Endothelial cell of umbilical vein (primary cell): Measurements from ENCODE around the gene TMEM40. TPM values are rescaled to one million over a fixed set of nuclear protein-coding genes. Genes with fewer than 3 reads are reported as not detected.

ENCODE experiments used
- BruUV-seq: library from RNA; stranded (reverse); fragments of 400-500 nt; replicated peaks from 2 replicates; lab custom pipeline; 2021; lab: Mats Ljungman, UMichigan
- CTCF ChIA-PET: fragments of 300-600, 350-600 bp; sonication (Branson Sonifier 250); formaldehyde crosslinking; loops from one replicate; lab custom pipeline; 2021; ENCODE audit warnings: antibody characterized with exemption, inconsistent platforms; lab: Charles Lee
- POLR2A ChIA-PET: fragments of 300-600, 350-600 bp; sonication (Branson Sonifier 250); formaldehyde crosslinking; loops from one replicate; lab custom pipeline; 2021; ENCODE audit warnings: antibody characterized with exemption, inconsistent platforms; lab: Charles Lee
- DNase-seq: peaks from one replicate; pipeline ENCODE4 v3.0.0-alpha.2; 2011; ENCODE audit warnings: low read depth, low spot score
- FAIRE-seq: peaks from 2 replicates; lab custom pipeline; 2011; peaks lifted over from hg19 to GRCh38; lab: Jason Lieb, UNC
- H2AFZ ChIP-seq: 2 replicates; pipeline ENCODE4 v1.6.0; 2012; ENCODE audit warnings: low read depth, low read length, control low read depth, inconsistent platforms
- H3K27ac ChIP-seq: 2 replicates; pipeline ENCODE4 v1.5.1; 2011; ENCODE audit warnings: low read depth, mild to moderate bottlenecking, control low read depth, low read length, moderate library complexity; ENCODE audit not compliant: insufficient read depth
- H3K27me3 ChIP-seq, 2 experiments: 2 replicates each; pipeline versions ENCODE4 v1.6.0 to v1.6.1; 2011; ENCODE audit warnings: low read length in 2 of 2, mixed read lengths in 1 of 2; ENCODE audit not compliant: control insufficient read depth in 2 of 2, insufficient read depth in 2 of 2
- H3K36me3 ChIP-seq, 2 experiments: 2 replicates in 1 of 2; 3 replicates in 1 of 2; pipeline ENCODE4 v1.5.1; 2011; ENCODE audit warnings: low read length in 2 of 2, mild to moderate bottlenecking in 1 of 2, moderate library complexity in 1 of 2; ENCODE audit not compliant: control insufficient read depth in 2 of 2, insufficient read depth in 2 of 2; ENCODE audit errors: extremely low read depth in 1 of 2
- H3K4me1 ChIP-seq: 3 replicates; pipeline ENCODE4 v1.5.1; 2011; ENCODE audit warnings: mild to moderate bottlenecking, low read length; ENCODE audit not compliant: control insufficient read depth, insufficient read depth; ENCODE audit errors: extremely low read depth
- H3K4me2 ChIP-seq: 2 replicates; pipeline ENCODE4 v1.6.1; 2011; ENCODE audit warnings: low read length, control low read depth, mixed read lengths; ENCODE audit not compliant: insufficient read depth
- H3K4me3 ChIP-seq, 3 experiments: fragments of 200-600 bp in 1 of 3; sonication (generic), shearing (Covaris generic) in 1 of 3; replicated peaks in 1 of 3; 2 replicates each; pipeline ENCODE4 v1.5.1; 2011 to 2016; ENCODE audit warnings: control low read depth in 3 of 3, low read length in 3 of 3, mild to moderate bottlenecking in 2 of 3, inconsistent platforms in 1 of 3, low read depth in 1 of 3, moderate library complexity in 1 of 3; ENCODE audit not compliant: insufficient read depth in 1 of 3
- H3K79me2 ChIP-seq: 2 replicates; pipeline ENCODE4 v1.6.0; 2012; ENCODE audit warnings: low read length, inconsistent platforms; ENCODE audit not compliant: control insufficient read depth, insufficient read depth
- H3K9ac ChIP-seq: replicated peaks from 2 replicates; pipeline ENCODE3; 2011; ENCODE audit warnings: low read length, control low read depth; ENCODE audit not compliant: insufficient read depth; ENCODE audit errors: extremely low read depth
- H3K9me1 ChIP-seq: replicated peaks from 3 replicates; pipeline ENCODE4 v1.6.0; 2011; ENCODE audit warnings: mild to moderate bottlenecking, low read length; ENCODE audit not compliant: control insufficient read depth, insufficient read depth; ENCODE audit errors: extremely low read depth
- H3K9me3 ChIP-seq: replicated peaks from 2 replicates; pipeline ENCODE4 v1.5.1; 2012; ENCODE audit warnings: low read length, inconsistent platforms; ENCODE audit not compliant: control insufficient read depth, insufficient read depth
- H4K20me1 ChIP-seq: replicated peaks from 2 replicates; pipeline ENCODE3; 2011; ENCODE audit warnings: mild to moderate bottlenecking, low read length; ENCODE audit not compliant: control insufficient read depth, insufficient read depth; ENCODE audit errors: extremely low read depth
- CTCF ChIP-seq, 2 donors: IDR thresholded peaks; 1 replicate in 1 of 2; 2 replicates in 1 of 2; pipeline ENCODE4 v1.5.1; 2011; ENCODE audit warnings: low read length in 2 of 2, mild to moderate bottlenecking in 2 of 2, moderate library complexity in 2 of 2, control low read depth in 1 of 2, inconsistent platforms in 1 of 2, low read depth in 1 of 2; ENCODE audit not compliant: insufficient read depth in 1 of 2; ENCODE audit errors: extremely low read depth in 1 of 2
- EZH2 ChIP-seq: IDR thresholded peaks from 2 replicates; pipeline ENCODE4 v1.6.1; 2012; ENCODE audit warnings: borderline replicate concordance, low read depth, mild to moderate bottlenecking, moderate library complexity, low read length, inconsistent platforms; ENCODE audit not compliant: severe bottlenecking
- FOS ChIP-seq: IDR thresholded peaks from 2 replicates; pipeline ENCODE4 v1.6.1; 2011; ENCODE audit warnings: mild to moderate bottlenecking, low read length, moderate library complexity, borderline replicate concordance; ENCODE audit not compliant: insufficient read depth
- GATA2 ChIP-seq: IDR thresholded peaks from 2 replicates; pipeline ENCODE4 v1.7.0; 2011; ENCODE audit warnings: low read depth, mild to moderate bottlenecking, moderate library complexity, mixed read lengths, low read length; ENCODE audit not compliant: insufficient read length, insufficient read depth
- MAX ChIP-seq: IDR thresholded peaks from 2 replicates; pipeline ENCODE4 v1.6.1; 2011; ENCODE audit not compliant: insufficient read depth, insufficient read length
- MYC ChIP-seq: IDR thresholded peaks from one replicate; pipeline ENCODE4 v1.6.1; 2011; ENCODE audit warnings: mild to moderate bottlenecking, low read depth, low read length
- POLR2A ChIP-seq: IDR thresholded peaks from 2 replicates; pipeline ENCODE4 v1.6.1; 2012; ENCODE audit warnings: low read depth, mild to moderate bottlenecking, control low read depth, low read length
- dilution Hi-C: fragments of 300-500 bp; cut with MboI; formaldehyde crosslinking; loops from one replicate; pipeline ENCODE4 v1.15.0; 2019; ENCODE audit warnings: low sequenced_read_pairs; ENCODE audit not compliant: extremely low pct_ligation_motif_present
- intact Hi-C: fragments of 100-400 bp; cut with micrococcal nuclease; formaldehyde crosslinking; loops from one replicate; pipeline ENCODE4 v1.10.0; 2022
- polyA plus RNA-seq, 4 experiments: library from polyadenylated mRNA; depleted of rRNA in 3 of 4; stranded (reverse) in 3 of 4; unstranded in 1 of 4; fragments of >200 nt; gene quantifications; 2 replicates each; pipeline versions ENCODE4 v1.2.1 to v1.2.3, GENCODE V29; 2011 to 2012; ENCODE audit warnings: missing spikeins in 1 of 4
- total RNA-seq: library from RNA; stranded (reverse); gene quantifications from 2 replicates; pipeline ENCODE4 v1.2.3, GENCODE V29; 2021

Gene TMEM40
- total and polyA plus RNA-seq, 2 donors (not counting 3 experiments of a cell fraction or from before 2014, with no cell fraction given) = not detected

- FAIRE-seq (no peak), DNase-seq (no peak)
- Histone ChIP-seq H3K9me3 (no peaks in the 10 kb centered on the region), H3K4me2 (no peak overlapping the region), H3K27ac (no peak overlapping the region), H3K27me3 (peaks cover 3 to 8% of the 10 kb centered on the region in 2 experiments), H3K4me3 (no peak overlapping the region), H3K9me1 (no peaks in the 10 kb centered on the region), H3K4me1 (no peaks in the 10 kb centered on the region), H3K9ac (no peak overlapping the region), H2AFZ (no peak overlapping the region), H3K79me2 (no peaks in the 10 kb centered on the region), H4K20me1 (no peaks in the 10 kb centered on the region), H3K36me3 (no peaks in the 10 kb centered on the region)
- dilution Hi-C loops (no loop called here), intact Hi-C loops (no loop called here)
- no peak for TF ChIP-seq CTCF (IDR thresholded peaks at IDR 0.05; ENCODE audit: extremely low read depth in 1 of 2, insufficient read depth in 1 of 2, low read depth in 1 of 2, low read length in 2 of 2)
- TF ChIP-seq FOS = no peak
- TF ChIP-seq POLR2A = no peak
- TF ChIP-seq MYC = no peak
- no peak for TF ChIP-seq EZH2
- TF ChIP-seq MAX = no peak
- TF ChIP-seq GATA2 = no peak
- ChIA-PET CTCF (no interaction called here), POLR2A (no interaction called here)
- no TSS peak for BruUV-seq
Measured at GRCh38 chr3:12782172-12782815, 23.2 kb upstream of the TMEM40 start.
